GM19238 (cell line): ENCODE data around the gene TYRO3.
"Not testable (repeated sequence)": the region's sequence is repeated elsewhere in the genome, so short reads cannot be mapped to it uniquely, and the experiment has no call there.

ENCODE experiments used
- DNase-seq: peaks from one replicate; pipeline ENCODE4 v3.0.0; 2011; ENCODE audit warnings: low spot score; ENCODE audit not compliant: insufficient read length

Gene TYRO3

GRCh38 chr15:41573396-41573795, 14.4 kb downstream of the TYRO3 start:
- no peak for DNase-seq

GRCh38 chr15:41574158-41574557, 15.1 kb downstream of the TYRO3 start:
- DNase-seq, result no peak

- no peak for DNase-seq
Observed at GRCh38 chr15:41575282-41575681, 16.3 kb downstream of the TYRO3 start.

GRCh38 chr15:41577863-41578735, 19.1 kb downstream of the TYRO3 start:
- no peak for DNase-seq

GRCh38 chr15:41578736-41579383, 19.8 kb downstream of the TYRO3 start:
- DNase-seq, result no peak

- DNase-seq, result no peak
Observed at GRCh38 chr15:41581110-41581509, 22.1 kb downstream of the TYRO3 start.

- DNase-seq, result no peak
Observed at GRCh38 chr15:41583795-41584194, 24.8 kb downstream of the TYRO3 start.

GRCh38 chr15:41584636-41585126, 25.7 kb downstream of the TYRO3 start:
- DNase-seq, result no peak

- DNase-seq, result no peak
Observed at GRCh38 chr15:41585127-41586047, 26.4 kb downstream of the TYRO3 start.

GRCh38 chr15:41586531-41587282, 27.7 kb downstream of the TYRO3 start:
- not testable (repeated sequence) for DNase-seq

GRCh38 chr15:41589018-41589417, 30.0 kb downstream of the TYRO3 start:
- not testable (repeated sequence) for DNase-seq

GRCh38 chr15:41589571-41589970, 30.6 kb downstream of the TYRO3 start:
- not testable (repeated sequence) for DNase-seq

GRCh38 chr15:41591217-41591616, 32.2 kb downstream of the TYRO3 start:
- not testable (repeated sequence) for DNase-seq

- DNase-seq, result not testable (repeated sequence)
Observed at GRCh38 chr15:41592718-41593117, 33.7 kb downstream of the TYRO3 start.

GRCh38 chr15:41594801-41595746, 36.1 kb downstream of the TYRO3 start:
- DNase-seq, result no peak

GRCh38 chr15:41596972-41597371, 38.0 kb downstream of the TYRO3 start:
- no peak for DNase-seq

- no peak for DNase-seq
Observed at GRCh38 chr15:41597787-41598186, 38.8 kb downstream of the TYRO3 start.

GRCh38 chr15:41599061-41599460, 40.0 kb downstream of the TYRO3 start:
- no peak for DNase-seq

- no peak for DNase-seq
Observed at GRCh38 chr15:41603411-41603935, 44.5 kb downstream of the TYRO3 start.
